GM10248 (cell line): ENCODE measurements around the gene TOMM7.

ENCODE experiments used
- CTCF ChIA-PET: fragments of 300-600 bp; sonication (Branson Sonifier 250); formaldehyde crosslinking; extraction: SDS; loops from one replicate; lab custom pipeline; 2021; ENCODE audit warnings: antibody characterized with exemption; lab: Yijun Ruan, JAX
- POLR2A ChIA-PET: fragments of 350-650 bp; sonication (Branson Sonifier 250); formaldehyde crosslinking; extraction: SDS; loops from one replicate; lab custom pipeline; 2020; ENCODE audit warnings: antibody characterized with exemption; lab: Yijun Ruan, JAX
- DNase-seq: peaks from one replicate; pipeline ENCODE4 v3.0.0; 2012; ENCODE audit errors: extremely low spot score
- TF ChIP-seq, protein P1 (sequence below): IDR thresholded peaks from 2 replicates; pipeline ENCODE4 v1.5.1; 2012; ENCODE audit warnings: mild to moderate bottlenecking, low read depth; ENCODE audit errors: extremely low read depth, missing control alignments, control extremely low read depth

The TOMM7 gene

DNA sequence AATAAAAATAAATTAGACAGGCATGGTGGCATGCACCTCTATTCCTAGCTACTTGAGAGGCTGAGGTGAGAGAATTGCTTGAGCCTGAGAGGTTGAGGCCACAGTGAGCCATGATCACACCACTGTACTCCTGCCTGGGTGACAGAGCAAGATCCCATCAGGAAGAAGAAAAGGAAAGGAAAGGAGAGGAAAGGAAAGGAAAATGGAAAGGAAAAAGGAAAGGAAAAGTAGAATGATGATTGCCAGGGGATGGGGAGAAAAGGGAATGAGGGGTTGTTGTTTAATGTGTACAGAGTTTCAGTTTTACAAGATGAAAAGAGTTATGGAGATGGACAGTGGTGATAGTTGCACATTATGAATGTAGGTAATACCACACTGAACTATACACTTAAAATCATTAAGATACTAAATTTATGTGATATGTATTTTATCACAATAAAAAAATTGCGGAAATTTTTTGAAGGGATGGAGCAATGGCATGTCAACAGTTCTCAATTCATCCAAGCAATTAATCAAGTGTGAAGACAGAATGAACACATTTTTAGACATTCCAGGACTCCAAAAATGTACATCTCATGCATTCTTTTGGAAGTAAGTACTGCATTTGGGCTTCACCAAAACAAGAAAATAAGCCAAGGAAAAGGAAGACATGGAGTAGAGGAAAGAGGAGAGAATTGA is 51.3 kb downstream of the TOMM7 start:
- CTCF ChIA-PET, result interaction anchor here (2.0 to 3.1 kb wide), 2 partner anchors 11 to 12 kb away, joined by 10 to 13 read pairs; no protein-coding TSS in a partner anchor
- POLR2A ChIA-PET, result no interaction called here

GRCh38 chr7:22765609-22766008 is 57.0 kb downstream of the TOMM7 start:
- ChIA-PET CTCF (interaction anchor here (1.1 kb wide), 1 partner anchor 9 kb away, joined by 3 read pairs; no protein-coding TSS in a partner anchor), POLR2A (no interaction called here)
- DNase-seq, result peak; percentile 41
- TF ChIP-seq, protein P1, sequence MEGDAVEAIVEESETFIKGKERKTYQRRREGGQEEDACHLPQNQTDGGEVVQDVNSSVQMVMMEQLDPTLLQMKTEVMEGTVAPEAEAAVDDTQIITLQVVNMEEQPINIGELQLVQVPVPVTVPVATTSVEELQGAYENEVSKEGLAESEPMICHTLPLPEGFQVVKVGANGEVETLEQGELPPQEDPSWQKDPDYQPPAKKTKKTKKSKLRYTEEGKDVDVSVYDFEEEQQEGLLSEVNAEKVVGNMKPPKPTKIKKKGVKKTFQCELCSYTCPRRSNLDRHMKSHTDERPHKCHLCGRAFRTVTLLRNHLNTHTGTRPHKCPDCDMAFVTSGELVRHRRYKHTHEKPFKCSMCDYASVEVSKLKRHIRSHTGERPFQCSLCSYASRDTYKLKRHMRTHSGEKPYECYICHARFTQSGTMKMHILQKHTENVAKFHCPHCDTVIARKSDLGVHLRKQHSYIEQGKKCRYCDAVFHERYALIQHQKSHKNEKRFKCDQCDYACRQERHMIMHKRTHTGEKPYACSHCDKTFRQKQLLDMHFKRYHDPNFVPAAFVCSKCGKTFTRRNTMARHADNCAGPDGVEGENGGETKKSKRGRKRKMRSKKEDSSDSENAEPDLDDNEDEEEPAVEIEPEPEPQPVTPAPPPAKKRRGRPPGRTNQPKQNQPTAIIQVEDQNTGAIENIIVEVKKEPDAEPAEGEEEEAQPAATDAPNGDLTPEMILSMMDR, result no peak

More for the DNA sequence above, 51.3 kb downstream of the TOMM7 start:
- DNase-seq, result no peak
- TF ChIP-seq, protein P1, result no peak
